ENCODE results near the gene ANXA2.

DNA sequence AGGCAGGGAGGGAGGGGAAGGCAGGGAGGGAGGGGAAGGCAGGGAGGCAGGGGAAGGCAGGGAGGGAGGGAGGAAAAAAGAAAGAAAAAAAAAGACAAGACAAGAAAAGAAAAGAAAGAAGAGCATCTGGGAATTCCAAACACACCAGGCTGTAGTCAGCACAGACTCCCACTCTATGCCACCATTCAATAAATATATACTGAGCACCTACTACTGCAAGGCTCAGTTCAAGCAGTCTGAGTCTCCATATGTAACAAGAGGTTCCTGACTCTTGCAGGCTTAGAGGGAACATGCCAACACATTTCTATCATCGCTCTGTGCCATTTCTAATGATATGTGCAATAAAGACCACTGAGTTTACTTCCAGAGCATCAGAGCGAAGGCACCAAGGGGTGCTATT lies 47.7 kb downstream of the ANXA2 start:
- TF ChIP-seq EZH2 (IDR thresholded peaks at IDR 0.05; ENCODE audit: low read length) = no peak
- TF ChIP-seq, protein P1, sequence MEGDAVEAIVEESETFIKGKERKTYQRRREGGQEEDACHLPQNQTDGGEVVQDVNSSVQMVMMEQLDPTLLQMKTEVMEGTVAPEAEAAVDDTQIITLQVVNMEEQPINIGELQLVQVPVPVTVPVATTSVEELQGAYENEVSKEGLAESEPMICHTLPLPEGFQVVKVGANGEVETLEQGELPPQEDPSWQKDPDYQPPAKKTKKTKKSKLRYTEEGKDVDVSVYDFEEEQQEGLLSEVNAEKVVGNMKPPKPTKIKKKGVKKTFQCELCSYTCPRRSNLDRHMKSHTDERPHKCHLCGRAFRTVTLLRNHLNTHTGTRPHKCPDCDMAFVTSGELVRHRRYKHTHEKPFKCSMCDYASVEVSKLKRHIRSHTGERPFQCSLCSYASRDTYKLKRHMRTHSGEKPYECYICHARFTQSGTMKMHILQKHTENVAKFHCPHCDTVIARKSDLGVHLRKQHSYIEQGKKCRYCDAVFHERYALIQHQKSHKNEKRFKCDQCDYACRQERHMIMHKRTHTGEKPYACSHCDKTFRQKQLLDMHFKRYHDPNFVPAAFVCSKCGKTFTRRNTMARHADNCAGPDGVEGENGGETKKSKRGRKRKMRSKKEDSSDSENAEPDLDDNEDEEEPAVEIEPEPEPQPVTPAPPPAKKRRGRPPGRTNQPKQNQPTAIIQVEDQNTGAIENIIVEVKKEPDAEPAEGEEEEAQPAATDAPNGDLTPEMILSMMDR (optimal IDR thresholded peaks at IDR 0.05 in 1 of 3, IDR thresholded peaks at IDR 0.05 in 1 of 3, conservative IDR thresholded peaks at IDR 0.05 in 1 of 3; ENCODE audit: extremely low read depth in 1 of 3, insufficient read depth in 2 of 3, low read length in 3 of 3) = no peak
